HepG2 (cell line): Measurements from ENCODE around the gene FAM234A. TPM values are rescaled to one million over a fixed set of nuclear protein-coding genes. Genes with fewer than 3 reads are reported as not detected.

ENCODE experiments used
- ETV6 ChIP-seq: sonication (generic); formaldehyde crosslinking; conservative IDR thresholded peaks from 2 replicates; pipeline ENCODE4 v1.4.0; 2020; ENCODE audit warnings: missing genetic modification reagents
- FOXA3 ChIP-seq: IDR thresholded peaks from 2 replicates; pipeline ENCODE4 v1.6.1; 2016; ENCODE audit warnings: missing genetic modification reagents, missing compliant biosample characterization
- GFI1 ChIP-seq: sonication (generic); formaldehyde crosslinking; IDR thresholded peaks from 2 replicates; pipeline ENCODE4 v1.5.0; 2020; ENCODE audit warnings: missing genetic modification reagents, mild to moderate bottlenecking, borderline replicate concordance
- HMG20A ChIP-seq: IDR thresholded peaks from 2 replicates; pipeline ENCODE4 v1.6.1; 2016; ENCODE audit warnings: borderline replicate concordance
- PRMT3 ChIP-seq: sonication (generic); formaldehyde crosslinking; IDR thresholded peaks from 2 replicates; pipeline ENCODE4 v1.8.1; 2022; ENCODE audit warnings: low read depth, mild to moderate bottlenecking, moderate library complexity, missing genetic modification reagents, borderline replicate concordance
- RARA ChIP-seq: IDR thresholded peaks from 2 replicates; pipeline ENCODE4 v1.6.1; 2016; ENCODE audit warnings: missing genetic modification reagents, missing compliant biosample characterization
- RFXAP ChIP-seq: sonication (generic); formaldehyde crosslinking; IDR thresholded peaks from 2 replicates; pipeline ENCODE4 v1.4.0; 2020; ENCODE audit warnings: missing genetic modification reagents, borderline replicate concordance
- SIN3A ChIP-seq: IDR thresholded peaks from 2 replicates; pipeline ENCODE4 v1.6.1; 2011; ENCODE audit warnings: low read depth, mild to moderate bottlenecking, control low read depth, low read length, borderline replicate concordance
- SIN3B ChIP-seq: fragments of 150-350 bp; IDR thresholded peaks from 2 replicates; pipeline ENCODE4 v1.6.1; 2014; ENCODE audit warnings: low read length
- SP1 ChIP-seq, 2 experiments: fragments of 450-650 bp in 1 of 2; sonication (generic) in 1 of 2; formaldehyde crosslinking in 1 of 2; IDR thresholded peaks; 2 replicates each; pipeline versions ENCODE4 v1.4.0 to v1.6.1; 2016 to 2020; ENCODE audit warnings: missing genetic modification reagents in 1 of 2
- SP140L ChIP-seq: sonication (generic); formaldehyde crosslinking; IDR thresholded peaks from 2 replicates; pipeline ENCODE4 v1.4.0; 2020; ENCODE audit warnings: missing genetic modification reagents, borderline replicate concordance
- ZFP90 ChIP-seq: sonication (generic); formaldehyde crosslinking; IDR thresholded peaks from 2 replicates; pipeline ENCODE4 v1.8.0; 2022; ENCODE audit warnings: missing genetic modification reagents, mild to moderate bottlenecking, inconsistent platforms, borderline replicate concordance
- ZNF143 ChIP-seq: sonication (generic); formaldehyde crosslinking; IDR thresholded peaks from 2 replicates; pipeline ENCODE4 v1.4.0; 2020; ENCODE audit warnings: missing genetic modification reagents
- ZNF329 ChIP-seq: sonication (generic); formaldehyde crosslinking; IDR thresholded peaks from 2 replicates; pipeline ENCODE4 v1.9.0; 2021; ENCODE audit warnings: low read depth, mild to moderate bottlenecking, missing genetic modification reagents
- ZNF543 ChIP-seq: sonication (generic); formaldehyde crosslinking; IDR thresholded peaks from 2 replicates; pipeline ENCODE4 v1.4.0; 2020; ENCODE audit warnings: mild to moderate bottlenecking, missing genetic modification reagents
- ZNF547 ChIP-seq: sonication (generic); formaldehyde crosslinking; IDR thresholded peaks from 2 replicates; pipeline ENCODE4 v1.5.1; 2020; ENCODE audit warnings: mild to moderate bottlenecking, missing genetic modification reagents
- ZNF629 ChIP-seq: sonication (generic); formaldehyde crosslinking; conservative IDR thresholded peaks from 2 replicates; pipeline ENCODE4 v1.5.0; 2020; ENCODE audit warnings: missing genetic modification reagents
- ZNF670 ChIP-seq: sonication (generic); formaldehyde crosslinking; IDR thresholded peaks from 2 replicates; pipeline ENCODE4 v1.8.0; 2022; ENCODE audit warnings: mild to moderate bottlenecking, missing genetic modification reagents, borderline replicate concordance
- ZNF672 ChIP-seq: sonication (generic); formaldehyde crosslinking; IDR thresholded peaks from 2 replicates; pipeline ENCODE4 v1.8.1; 2022; ENCODE audit warnings: missing genetic modification reagents
- ZNF709 ChIP-seq: sonication (generic); formaldehyde crosslinking; IDR thresholded peaks from 2 replicates; pipeline ENCODE4 v1.5.0; 2020; ENCODE audit warnings: mild to moderate bottlenecking, missing genetic modification reagents
- ZNF775 ChIP-seq: sonication (generic); formaldehyde crosslinking; IDR thresholded peaks from 2 replicates; pipeline ENCODE4 v1.4.0; 2020; ENCODE audit warnings: missing genetic modification reagents, mild to moderate bottlenecking, moderate library complexity, borderline replicate concordance
- polyA plus RNA-seq, 8 experiments: library from polyadenylated mRNA; depleted of rRNA in 3 of 8; stranded (reverse) in 7 of 8; unstranded in 1 of 8; fragments of >200 nt; fragmentation: Illumina TruSeq in 4 of 8; extraction: Trizol in 4 of 8; gene quantifications; 2 replicates each; pipeline versions ENCODE4 v1.2.1 to v1.2.3, GENCODE V29; 2011 to 2016; ENCODE audit warnings: low read depth in 4 of 8, missing spikeins in 1 of 8, mixed read lengths in 1 of 8; ENCODE audit not compliant: insufficient read depth in 1 of 8
- total RNA-seq, 5 experiments: library from RNA; depleted of rRNA; stranded (reverse); fragments of >200 nt; fragmentation: Illumina TruSeq; extraction: Trizol; gene quantifications; 2 replicates each; pipeline ENCODE4 v1.2.3, GENCODE V29; 2016; ENCODE audit warnings: low read depth in 1 of 5
- TF ChIP-seq, protein P1 (sequence below): sonication (generic); formaldehyde crosslinking; IDR thresholded peaks from 2 replicates; pipeline ENCODE4 v1.5.0; 2020; ENCODE audit warnings: mild to moderate bottlenecking, missing genetic modification reagents, borderline replicate concordance
- TF ChIP-seq, protein P2 (sequence below): sonication (generic); formaldehyde crosslinking; IDR thresholded peaks from 2 replicates; pipeline ENCODE4 v1.4.0; 2020; ENCODE audit warnings: missing genetic modification reagents

Gene FAM234A
- total and polyA plus RNA-seq, 2 of the 13 experiments (the other 11 are each of a cell fraction or from before 2014, with no cell fraction given), result 29.2 to 34.4 TPM

DNA sequence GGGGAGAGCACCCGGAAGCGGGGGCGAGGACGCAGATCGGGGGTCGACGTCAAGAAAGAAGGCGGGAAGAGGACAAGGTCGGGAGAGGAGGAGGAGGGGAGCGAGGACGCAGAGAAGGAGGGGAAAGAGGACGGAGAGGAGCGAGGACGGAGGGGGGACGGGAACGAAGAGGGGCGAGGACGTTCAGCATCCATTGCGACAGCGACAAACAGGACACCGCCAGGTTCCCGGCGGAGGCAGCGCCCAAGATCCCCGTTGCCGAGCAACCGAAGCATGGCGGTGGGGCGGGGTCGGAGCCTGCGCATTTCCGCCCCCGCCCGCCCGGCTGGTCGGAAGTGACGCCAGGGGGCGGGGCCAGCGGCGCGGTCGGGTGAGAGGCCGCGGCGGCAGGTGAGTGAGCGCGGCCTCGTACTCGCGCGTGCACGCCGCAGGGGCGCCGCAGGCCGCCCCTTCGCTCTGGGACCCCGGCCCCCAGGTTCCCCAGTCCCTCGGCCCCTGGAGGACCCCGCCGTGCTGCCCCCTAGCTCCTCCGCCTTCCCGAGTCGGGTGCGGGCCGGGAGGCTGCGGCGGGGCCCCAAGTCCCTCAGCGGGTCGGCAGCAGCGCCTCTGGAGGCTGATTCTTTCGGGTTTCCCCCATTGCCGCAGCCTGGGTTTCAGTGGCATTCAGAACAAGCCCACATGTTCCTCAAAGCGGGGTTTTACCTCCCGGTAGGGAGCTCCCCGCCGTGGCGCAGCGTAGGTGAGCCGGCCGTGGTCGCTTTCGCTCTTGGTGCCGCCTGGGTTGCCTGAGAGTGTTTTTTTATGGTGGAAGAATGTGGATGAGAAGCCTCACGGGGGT is at the start of gene FAM234A (continued):
- TF ChIP-seq, protein P1, sequence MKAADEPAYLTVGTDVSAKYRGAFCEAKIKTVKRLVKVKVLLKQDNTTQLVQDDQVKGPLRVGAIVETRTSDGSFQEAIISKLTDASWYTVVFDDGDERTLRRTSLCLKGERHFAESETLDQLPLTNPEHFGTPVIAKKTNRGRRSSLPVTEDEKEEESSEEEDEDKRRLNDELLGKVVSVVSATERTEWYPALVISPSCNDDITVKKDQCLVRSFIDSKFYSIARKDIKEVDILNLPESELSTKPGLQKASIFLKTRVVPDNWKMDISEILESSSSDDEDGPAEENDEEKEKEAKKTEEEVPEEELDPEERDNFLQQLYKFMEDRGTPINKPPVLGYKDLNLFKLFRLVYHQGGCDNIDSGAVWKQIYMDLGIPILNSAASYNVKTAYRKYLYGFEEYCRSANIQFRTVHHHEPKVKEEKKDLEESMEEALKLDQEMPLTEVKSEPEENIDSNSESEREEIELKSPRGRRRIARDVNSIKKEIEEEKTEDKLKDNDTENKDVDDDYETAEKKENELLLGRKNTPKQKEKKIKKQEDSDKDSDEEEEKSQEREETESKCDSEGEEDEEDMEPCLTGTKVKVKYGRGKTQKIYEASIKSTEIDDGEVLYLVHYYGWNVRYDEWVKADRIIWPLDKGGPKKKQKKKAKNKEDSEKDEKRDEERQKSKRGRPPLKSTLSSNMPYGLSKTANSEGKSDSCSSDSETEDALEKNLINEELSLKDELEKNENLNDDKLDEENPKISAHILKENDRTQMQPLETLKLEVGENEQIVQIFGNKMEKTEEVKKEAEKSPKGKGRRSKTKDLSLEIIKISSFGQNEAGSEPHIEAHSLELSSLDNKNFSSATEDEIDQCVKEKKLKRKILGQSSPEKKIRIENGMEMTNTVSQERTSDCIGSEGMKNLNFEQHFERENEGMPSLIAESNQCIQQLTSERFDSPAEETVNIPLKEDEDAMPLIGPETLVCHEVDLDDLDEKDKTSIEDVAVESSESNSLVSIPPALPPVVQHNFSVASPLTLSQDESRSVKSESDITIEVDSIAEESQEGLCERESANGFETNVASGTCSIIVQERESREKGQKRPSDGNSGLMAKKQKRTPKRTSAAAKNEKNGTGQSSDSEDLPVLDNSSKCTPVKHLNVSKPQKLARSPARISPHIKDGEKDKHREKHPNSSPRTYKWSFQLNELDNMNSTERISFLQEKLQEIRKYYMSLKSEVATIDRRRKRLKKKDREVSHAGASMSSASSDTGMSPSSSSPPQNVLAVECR (CRISPR knock-in tag), result peak; percentile 84
- TF ChIP-seq PRMT3 (CRISPR knock-in tag) (no peak), ZNF775 (CRISPR knock-in tag) (no peak), SIN3A (peak; percentile 93; the same call in 1 of the 2 replicates), ETV6 (CRISPR knock-in tag) (no peak), ZNF143 (CRISPR knock-in tag) (peak; percentile 38; the same call in 1 of the 2 replicates), SIN3B (no peak), ZNF670 (peak; percentile 83; the same call in 1 of the 2 replicates), RFXAP (CRISPR knock-in tag) (no peak; the same call in 1 of the 2 replicates), GFI1 (CRISPR knock-in tag) (peak; percentile 51; the same call in 1 of the 2 replicates), ZFP90 (CRISPR knock-in tag) (no peak; the same call in 1 of the 2 replicates), ZNF629 (CRISPR knock-in tag) (no peak), FOXA3 (CRISPR knock-in tag) (no peak; the same call in none of the 2 replicates), ZNF547 (CRISPR knock-in tag) (peak; percentile 36; the same call in 1 of the 2 replicates), RARA (CRISPR knock-in tag) (no peak), SP140L (CRISPR knock-in tag) (no peak), ZNF543 (CRISPR knock-in tag) (no peak), ZNF329 (CRISPR knock-in tag) (no peak), ZNF672 (CRISPR knock-in tag) (no peak), ZNF709 (peak; percentile 77; the same call in 1 of the 2 replicates), HMG20A (CRISPR knock-in tag) (no peak), SP1 (IDR thresholded peaks at IDR 0.05) (no peak), SP1 (CRISPR knock-in tag; IDR thresholded peaks at IDR 0.05) (peak; percentile 84)
- TF ChIP-seq, protein P2, sequence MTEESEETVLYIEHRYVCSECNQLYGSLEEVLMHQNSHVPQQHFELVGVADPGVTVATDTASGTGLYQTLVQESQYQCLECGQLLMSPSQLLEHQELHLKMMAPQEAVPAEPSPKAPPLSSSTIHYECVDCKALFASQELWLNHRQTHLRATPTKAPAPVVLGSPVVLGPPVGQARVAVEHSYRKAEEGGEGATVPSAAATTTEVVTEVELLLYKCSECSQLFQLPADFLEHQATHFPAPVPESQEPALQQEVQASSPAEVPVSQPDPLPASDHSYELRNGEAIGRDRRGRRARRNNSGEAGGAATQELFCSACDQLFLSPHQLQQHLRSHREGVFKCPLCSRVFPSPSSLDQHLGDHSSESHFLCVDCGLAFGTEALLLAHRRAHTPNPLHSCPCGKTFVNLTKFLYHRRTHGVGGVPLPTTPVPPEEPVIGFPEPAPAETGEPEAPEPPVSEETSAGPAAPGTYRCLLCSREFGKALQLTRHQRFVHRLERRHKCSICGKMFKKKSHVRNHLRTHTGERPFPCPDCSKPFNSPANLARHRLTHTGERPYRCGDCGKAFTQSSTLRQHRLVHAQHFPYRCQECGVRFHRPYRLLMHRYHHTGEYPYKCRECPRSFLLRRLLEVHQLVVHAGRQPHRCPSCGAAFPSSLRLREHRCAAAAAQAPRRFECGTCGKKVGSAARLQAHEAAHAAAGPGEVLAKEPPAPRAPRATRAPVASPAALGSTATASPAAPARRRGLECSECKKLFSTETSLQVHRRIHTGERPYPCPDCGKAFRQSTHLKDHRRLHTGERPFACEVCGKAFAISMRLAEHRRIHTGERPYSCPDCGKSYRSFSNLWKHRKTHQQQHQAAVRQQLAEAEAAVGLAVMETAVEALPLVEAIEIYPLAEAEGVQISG (CRISPR knock-in tag), result peak; percentile 64
